MM.1S (cell line): Measurements from ENCODE around the gene MYRIP.

Source experiments
- DNase-seq: peaks from one replicate; pipeline ENCODE4 v3.0.0-alpha.2; 2015
- H2AFZ ChIP-seq: fragments of 300-600 bp; sonication (generic); 2 replicates; pipeline ENCODE4 v1.6.0; 2016; ENCODE audit warnings: antibody characterized with exemption, low read length
- H3F3A ChIP-seq: fragments of 300-600 bp; sonication (generic); 2 replicates; pipeline ENCODE4 v1.6.1; 2016; ENCODE audit warnings: mild to moderate bottlenecking, antibody characterized with exemption, low read length, moderate library complexity, mixed read lengths; ENCODE audit not compliant: insufficient read depth
- H3K27ac ChIP-seq: fragments of 300-600 bp; sonication (generic); 2 replicates; pipeline ENCODE4 v1.5.1; 2016; ENCODE audit warnings: mild to moderate bottlenecking, low read length
- H3K27me3 ChIP-seq: fragments of 300-600 bp; sonication (generic); replicated peaks from 2 replicates; pipeline ENCODE4 v1.6.0; 2016; ENCODE audit warnings: low read length; ENCODE audit not compliant: insufficient read depth
- H3K36me3 ChIP-seq: fragments of 300-600 bp; sonication (generic); replicated peaks from 2 replicates; pipeline ENCODE4 v1.6.1; 2016; ENCODE audit warnings: mild to moderate bottlenecking, low read length, mixed read lengths; ENCODE audit not compliant: insufficient read depth
- H3K4me1 ChIP-seq: fragments of 300-600 bp; sonication (generic); 2 replicates; pipeline ENCODE4 v1.6.1; 2016; ENCODE audit warnings: low read length, mixed read lengths
- H3K4me2 ChIP-seq: fragments of 300-600 bp; sonication (generic); 2 replicates; pipeline ENCODE4 v1.6.0; 2016; ENCODE audit warnings: low read depth, low read length
- H3K4me3 ChIP-seq: fragments of 300-600 bp; sonication (generic); 2 replicates; pipeline ENCODE4 v1.5.1; 2016; ENCODE audit warnings: low read length, mixed read lengths
- H3K79me2 ChIP-seq: fragments of 300-600 bp; sonication (generic); 2 replicates; pipeline ENCODE4 v1.6.1; 2016; ENCODE audit warnings: mixed run types, low read length, mixed read lengths
- H3K9ac ChIP-seq: fragments of 300-600 bp; sonication (generic); 2 replicates; pipeline ENCODE4 v1.6.1; 2016; ENCODE audit warnings: low read length, mixed read lengths
- H3K9me2 ChIP-seq: fragments of 300-600 bp; sonication (generic); replicated peaks from 2 replicates; pipeline ENCODE4 v1.6.1; 2016; ENCODE audit warnings: mild to moderate bottlenecking, low read length, mixed read lengths; ENCODE audit not compliant: insufficient read depth
- H3K9me3 ChIP-seq: fragments of 300-600 bp; sonication (generic); replicated peaks from 2 replicates; pipeline ENCODE4 v1.6.1; 2016; ENCODE audit warnings: mild to moderate bottlenecking, low read length, mixed read lengths; ENCODE audit not compliant: insufficient read depth
- H4K20me1 ChIP-seq: fragments of 300-600 bp; sonication (generic); 2 replicates; pipeline ENCODE4 v1.6.1; 2016; ENCODE audit warnings: mild to moderate bottlenecking, low read length, moderate library complexity, mixed read lengths; ENCODE audit not compliant: insufficient read depth
- CTCF ChIP-seq: fragments of 300-600 bp; sonication (generic); IDR thresholded peaks from 2 replicates; pipeline ENCODE4 v1.5.1; 2016; ENCODE audit warnings: antibody characterized with exemption, low read length, mixed read lengths
- EZH2 ChIP-seq: fragments of 300-600 bp; sonication (generic); optimal IDR thresholded peaks from 2 replicates; pipeline ENCODE3; 2017; ENCODE audit warnings: low read depth, mild to moderate bottlenecking, antibody characterized with exemption, low read length, mixed read lengths
- EZH2phosphoT487 ChIP-seq: fragments of 300-600 bp; sonication (generic); IDR thresholded peaks from 2 replicates; pipeline ENCODE4 v1.6.1; 2018; ENCODE audit warnings: antibody characterized with exemption, low read length

The MYRIP gene

GRCh38 chr3:39809181-39809994 lies at the start of gene MYRIP:
Gene MYRIP (plus strand): TSS chr3:39809609. CDS start chr3:39900817, 91,208 bp downstream.
- H3K4me3 ChIP-seq = peak within 1 kb of the TSS; percentile 88
- peak; percentile 87 for DNase-seq
- H4K20me1 ChIP-seq = no peaks in the 10 kb centered on the region
- H3K27me3 ChIP-seq = peaks cover 16% of the 10 kb centered on the region; the same call in 1 of the 2 replicates
- H3K4me1 ChIP-seq = no peaks in the 10 kb centered on the region
- no peak within 1 kb of the TSS for H3K27ac ChIP-seq
- TF ChIP-seq EZH2phosphoT487 (no peak), EZH2 (no peak), CTCF (no peak)
- H3K9me3 ChIP-seq = no peaks in the 10 kb centered on the region
- peaks cover 6% of the 10 kb centered on the region; the same call in 1 of the 2 replicates for H3F3A ChIP-seq
- no peaks in the 10 kb centered on the region for H3K79me2 ChIP-seq
- peak within 1 kb of the TSS; percentile 52; the same call in 1 of the 2 replicates for H3K9ac ChIP-seq
- H3K9me2 ChIP-seq = no peaks in the 10 kb centered on the region
- H3K4me2 ChIP-seq = peak within 1 kb of the TSS; percentile 100
- no peaks in the 10 kb centered on the region for H3K36me3 ChIP-seq
- H2AFZ ChIP-seq = peak within 1 kb of the TSS; percentile 100

GRCh38 chr3:39760325-39760724 lies 49.1 kb upstream of the MYRIP start:
- H3F3A ChIP-seq = no peaks in the 10 kb centered on the region
- no peak for DNase-seq
- no peaks in the 10 kb centered on the region for H3K4me1 ChIP-seq
- no peak overlapping the region for H3K27ac ChIP-seq
- no peaks in the 10 kb centered on the region for H3K9me2 ChIP-seq
- TF ChIP-seq EZH2 = no peak
- no peaks in the 10 kb centered on the region for H3K9me3 ChIP-seq
- no peaks in the 10 kb centered on the region for H3K27me3 ChIP-seq
- H3K79me2 ChIP-seq = no peaks in the 10 kb centered on the region
- no peaks in the 10 kb centered on the region for H3K36me3 ChIP-seq
- H3K9ac ChIP-seq = no peak overlapping the region
- no peak overlapping the region for H3K4me2 ChIP-seq
- H2AFZ ChIP-seq = no peak overlapping the region
- H3K4me3 ChIP-seq = no peak overlapping the region
- H4K20me1 ChIP-seq = no peaks in the 10 kb centered on the region

- TF ChIP-seq EZH2 = no peak
- TF ChIP-seq EZH2phosphoT487 = no peak
- no peak for TF ChIP-seq CTCF
- no peaks in the 10 kb centered on the region for H3K4me1 ChIP-seq
- H3K9ac ChIP-seq = no peak overlapping the region
- no peaks in the 10 kb centered on the region for H4K20me1 ChIP-seq
- H3K4me2 ChIP-seq = no peak overlapping the region
- no peaks in the 10 kb centered on the region for H3K79me2 ChIP-seq
- no peaks in the 10 kb centered on the region for H3F3A ChIP-seq
- no peak for DNase-seq
- no peaks in the 10 kb centered on the region for H3K9me2 ChIP-seq
- no peaks in the 10 kb centered on the region for H3K36me3 ChIP-seq
- H2AFZ ChIP-seq = no peak overlapping the region
- H3K27ac ChIP-seq = no peak overlapping the region
- no peak overlapping the region for H3K4me3 ChIP-seq
- no peaks in the 10 kb centered on the region for H3K27me3 ChIP-seq
- H3K9me3 ChIP-seq = no peaks in the 10 kb centered on the region
Measured at GRCh38 chr3:39762537-39763070, 46.8 kb upstream of the MYRIP start.

- Histone ChIP-seq H3K4me2 (no peak overlapping the region), H3K27me3 (no peaks in the 10 kb centered on the region), H3K9me2 (no peaks in the 10 kb centered on the region), H3K9ac (no peak overlapping the region), H3K79me2 (no peaks in the 10 kb centered on the region), H3K4me3 (no peak overlapping the region), H3F3A (no peaks in the 10 kb centered on the region), H2AFZ (no peak overlapping the region), H3K27ac (no peak overlapping the region), H4K20me1 (no peaks in the 10 kb centered on the region), H3K9me3 (no peaks in the 10 kb centered on the region), H3K36me3 (no peaks in the 10 kb centered on the region), H3K4me1 (no peaks in the 10 kb centered on the region)
- TF ChIP-seq EZH2phosphoT487 (no peak), CTCF (no peak), EZH2 (no peak)
- no peak for DNase-seq
Measured at GRCh38 chr3:39763390-39763789, 46.0 kb upstream of the MYRIP start.
